Measurements from ENCODE around the gene BMPR2.

DNA sequence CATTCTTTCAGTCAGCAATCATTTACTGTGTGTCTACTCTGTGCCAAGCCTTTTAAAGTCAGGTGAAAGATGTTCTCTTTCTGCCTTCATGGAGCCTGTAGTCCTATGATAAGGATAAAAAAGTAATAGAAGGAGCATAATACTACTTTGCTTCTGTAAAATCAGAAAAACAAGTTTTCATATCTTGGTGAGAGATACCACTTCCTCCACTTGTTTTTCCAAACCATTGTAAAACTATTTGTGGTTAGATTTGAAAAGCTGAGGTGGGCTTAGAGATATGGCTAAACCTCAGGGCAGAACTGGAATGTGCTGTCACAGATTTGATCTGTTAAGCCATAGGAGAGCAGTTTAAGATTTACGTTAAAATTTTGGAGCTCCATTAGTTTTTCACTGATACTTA lies 153.9 kb downstream of the BMPR2 start:
- TF ChIP-seq EGR1 (IDR thresholded peaks at IDR 0.05) (no peak), YY1 (IDR thresholded peaks at IDR 0.05; ENCODE audit: low read depth) (no peak), FOXM1 (IDR thresholded peaks at IDR 0.05; ENCODE audit: borderline replicate concordance, low read depth) (no peak), CREB1 (IDR thresholded peaks at IDR 0.05; ENCODE audit: low read depth) (no peak)

Measured in Ishikawa (cell line).